ENCODE data around the gene KLF11.

DNA sequence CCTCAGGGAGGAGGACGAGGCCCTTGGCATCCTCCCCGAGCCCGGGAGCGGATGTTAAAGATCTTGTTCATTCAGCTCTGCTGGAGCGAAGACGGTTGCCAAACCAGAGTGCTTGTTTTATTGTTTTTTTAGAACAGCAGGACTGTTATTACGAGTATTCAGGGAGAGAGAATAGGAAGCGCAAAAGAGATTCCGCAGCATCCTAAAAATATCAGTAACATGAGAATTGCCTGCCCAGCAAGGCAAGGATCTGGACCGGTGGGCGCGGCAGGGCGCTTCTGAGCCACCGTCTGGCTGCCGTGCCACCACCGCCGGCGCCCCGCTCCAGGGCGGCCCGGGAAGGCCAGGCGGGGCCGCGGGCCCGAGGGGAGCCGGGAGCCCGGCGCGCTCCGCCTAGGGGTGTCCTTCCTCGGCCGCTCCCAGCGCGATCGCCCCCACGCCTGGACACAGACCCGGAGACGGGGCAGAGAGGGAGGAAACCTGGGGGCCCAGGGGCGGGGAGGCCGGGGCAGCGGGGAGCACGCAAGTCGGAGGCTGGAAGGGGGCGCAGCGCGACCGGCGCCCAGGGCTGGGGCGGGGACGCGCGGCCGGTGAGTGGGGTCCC lies 36.0 kb downstream of the KLF11 start:
- TF ChIP-seq EZH2 (IDR thresholded peaks at IDR 0.05; ENCODE audit: borderline replicate concordance, insufficient read depth, low read length, poor library complexity, severe bottlenecking), result peak; percentile 43
- TF ChIP-seq, protein P1, sequence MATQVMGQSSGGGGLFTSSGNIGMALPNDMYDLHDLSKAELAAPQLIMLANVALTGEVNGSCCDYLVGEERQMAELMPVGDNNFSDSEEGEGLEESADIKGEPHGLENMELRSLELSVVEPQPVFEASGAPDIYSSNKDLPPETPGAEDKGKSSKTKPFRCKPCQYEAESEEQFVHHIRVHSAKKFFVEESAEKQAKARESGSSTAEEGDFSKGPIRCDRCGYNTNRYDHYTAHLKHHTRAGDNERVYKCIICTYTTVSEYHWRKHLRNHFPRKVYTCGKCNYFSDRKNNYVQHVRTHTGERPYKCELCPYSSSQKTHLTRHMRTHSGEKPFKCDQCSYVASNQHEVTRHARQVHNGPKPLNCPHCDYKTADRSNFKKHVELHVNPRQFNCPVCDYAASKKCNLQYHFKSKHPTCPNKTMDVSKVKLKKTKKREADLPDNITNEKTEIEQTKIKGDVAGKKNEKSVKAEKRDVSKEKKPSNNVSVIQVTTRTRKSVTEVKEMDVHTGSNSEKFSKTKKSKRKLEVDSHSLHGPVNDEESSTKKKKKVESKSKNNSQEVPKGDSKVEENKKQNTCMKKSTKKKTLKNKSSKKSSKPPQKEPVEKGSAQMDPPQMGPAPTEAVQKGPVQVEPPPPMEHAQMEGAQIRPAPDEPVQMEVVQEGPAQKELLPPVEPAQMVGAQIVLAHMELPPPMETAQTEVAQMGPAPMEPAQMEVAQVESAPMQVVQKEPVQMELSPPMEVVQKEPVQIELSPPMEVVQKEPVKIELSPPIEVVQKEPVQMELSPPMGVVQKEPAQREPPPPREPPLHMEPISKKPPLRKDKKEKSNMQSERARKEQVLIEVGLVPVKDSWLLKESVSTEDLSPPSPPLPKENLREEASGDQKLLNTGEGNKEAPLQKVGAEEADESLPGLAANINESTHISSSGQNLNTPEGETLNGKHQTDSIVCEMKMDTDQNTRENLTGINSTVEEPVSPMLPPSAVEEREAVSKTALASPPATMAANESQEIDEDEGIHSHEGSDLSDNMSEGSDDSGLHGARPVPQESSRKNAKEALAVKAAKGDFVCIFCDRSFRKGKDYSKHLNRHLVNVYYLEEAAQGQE (IDR thresholded peaks at IDR 0.05; ENCODE audit: borderline replicate concordance), result no peak
